Prostate gland (tissue), 2 donors: ENCODE measurements around the gene SLC25A4.

Source experiments
- CTCF ChIP-seq, 4 experiments: fragments of 200-600 bp in 2 of 4; fragments of 450-650 bp in 2 of 4; sonication (generic) in 2 of 4; IDR thresholded peaks; 1 replicate in 3 of 4; 2 replicates in 1 of 4; pipeline ENCODE4 v1.5.1; 2016 to 2019; ENCODE audit warnings: antibody characterized with exemption in 4 of 4, mild to moderate bottlenecking in 2 of 4, moderate library complexity in 2 of 4
- POLR2A ChIP-seq: fragments of 450-650 bp; IDR thresholded peaks from one replicate; pipeline ENCODE4 v1.6.1; 2016; ENCODE audit warnings: antibody characterized with exemption, mild to moderate bottlenecking
- POLR2AphosphoS5 ChIP-seq: sonication (generic); formaldehyde crosslinking; IDR thresholded peaks from one replicate; pipeline ENCODE4 v1.6.1; 2017; ENCODE audit warnings: antibody characterized with exemption

GRCh38 chr4:185151296-185151695 is 8.2 kb downstream of the SLC25A4 start:
- no peak for TF ChIP-seq CTCF (IDR thresholded peaks at IDR 0.05)
- no peak for TF ChIP-seq POLR2AphosphoS5
- TF ChIP-seq POLR2A: no peak
